GM18505 (cell line): ENCODE measurements around the gene PLEKHH2.
"Not testable (repeated sequence)": the region's sequence is repeated elsewhere in the genome, so short reads cannot be mapped to it uniquely, and the experiment has no call there.

Source experiments
- ATAC-seq: cut with Tn5 transposase; IDR thresholded peaks from one replicate; pipeline ENCODE4 v1.9.1; 2021; ENCODE audit not compliant: unreplicated experiment
- POLR2A ChIP-seq: IDR thresholded peaks from 4 replicates; pipeline ENCODE4 v1.6.1; 2011; ENCODE audit warnings: borderline replicate concordance; ENCODE audit not compliant: insufficient read depth, insufficient read length; ENCODE audit errors: extremely low read depth

The PLEKHH2 gene

GRCh38 chr2:43616967-43617680 is 19.9 kb upstream of the PLEKHH2 start:
- TF ChIP-seq POLR2A, result no peak
- ATAC-seq, result no peak

GRCh38 chr2:43619511-43619910 is 17.5 kb upstream of the PLEKHH2 start:
- TF ChIP-seq POLR2A, result no peak
- no peak for ATAC-seq

GRCh38 chr2:43622931-43623451 is 14.1 kb upstream of the PLEKHH2 start:
- no peak for ATAC-seq
- no peak for TF ChIP-seq POLR2A

- no peak for TF ChIP-seq POLR2A
- ATAC-seq, result no peak
Observed at GRCh38 chr2:43631618-43632317, 5.3 kb upstream of the PLEKHH2 start.

GRCh38 chr2:43634604-43635306 is 2.3 kb upstream of the PLEKHH2 start:
- ATAC-seq, result no peak
- TF ChIP-seq POLR2A, result no peak

GRCh38 chr2:43636153-43636552 is 907 bp upstream of the PLEKHH2 start:
- ATAC-seq, result not testable (repeated sequence)

GRCh38 chr2:43636621-43637020 is 439 bp upstream of the PLEKHH2 start:
- no peak for TF ChIP-seq POLR2A
- no peak for ATAC-seq

GRCh38 chr2:43642363-43642762 is 5.3 kb downstream of the PLEKHH2 start:
- no peak for TF ChIP-seq POLR2A
- no peak for ATAC-seq

DNA sequence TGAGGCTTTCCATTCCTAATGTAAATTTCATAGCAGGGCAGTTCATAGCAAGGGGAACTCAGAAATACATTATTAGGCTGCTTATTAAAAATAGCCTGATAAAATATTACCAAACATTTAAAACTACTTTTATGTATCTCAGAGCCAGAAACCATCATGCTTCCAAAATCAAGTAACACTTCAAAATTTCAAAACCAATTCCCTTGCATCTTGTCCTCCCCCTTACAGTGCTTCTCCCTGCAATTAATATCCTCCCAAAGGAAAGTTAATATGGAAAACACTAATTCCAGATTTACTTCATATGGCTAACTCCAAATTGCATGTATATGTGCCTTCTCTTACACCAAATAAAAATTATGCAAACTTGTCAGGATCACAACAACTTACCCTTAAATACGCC is 6.6 kb downstream of the PLEKHH2 start:
- no peak for TF ChIP-seq POLR2A
- ATAC-seq, result no peak

DNA sequence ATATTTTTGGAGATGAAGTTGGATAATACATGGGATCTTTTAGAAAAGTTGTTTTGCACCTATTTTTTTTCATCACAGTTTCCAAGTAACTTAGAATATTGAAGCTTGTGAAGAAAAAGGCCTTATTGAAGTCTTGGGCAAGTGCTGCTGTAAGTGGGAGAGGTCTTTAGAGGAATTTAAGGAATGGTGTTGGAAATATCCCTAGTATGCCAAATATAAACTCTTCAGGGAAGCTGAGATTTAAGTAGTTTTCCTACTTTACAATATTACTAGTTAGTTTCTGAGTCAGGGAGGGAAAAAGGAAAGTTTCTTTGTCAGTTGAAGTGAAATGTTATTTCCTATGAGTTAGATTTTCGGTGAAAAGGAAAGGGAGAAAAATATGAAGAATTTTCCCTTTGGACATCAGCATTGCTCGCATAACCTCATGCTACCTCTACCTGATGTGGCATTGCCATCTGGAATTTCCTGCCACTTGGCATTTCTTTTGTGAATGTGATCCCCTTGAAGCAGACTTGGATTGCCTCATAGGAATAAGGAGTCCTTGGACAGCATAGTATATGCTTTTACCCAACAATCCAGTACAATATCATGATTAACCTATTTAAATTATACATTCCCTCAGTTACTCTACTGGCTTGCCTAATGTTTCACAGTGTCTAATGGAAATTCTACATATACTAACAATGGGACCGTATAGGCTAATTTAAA is 12.1 kb downstream of the PLEKHH2 start:
- no peak for TF ChIP-seq POLR2A
- no peak for ATAC-seq

- TF ChIP-seq POLR2A, result no peak
- ATAC-seq, result no peak
Observed at GRCh38 chr2:43653506-43653905, 16.4 kb downstream of the PLEKHH2 start.

DNA sequence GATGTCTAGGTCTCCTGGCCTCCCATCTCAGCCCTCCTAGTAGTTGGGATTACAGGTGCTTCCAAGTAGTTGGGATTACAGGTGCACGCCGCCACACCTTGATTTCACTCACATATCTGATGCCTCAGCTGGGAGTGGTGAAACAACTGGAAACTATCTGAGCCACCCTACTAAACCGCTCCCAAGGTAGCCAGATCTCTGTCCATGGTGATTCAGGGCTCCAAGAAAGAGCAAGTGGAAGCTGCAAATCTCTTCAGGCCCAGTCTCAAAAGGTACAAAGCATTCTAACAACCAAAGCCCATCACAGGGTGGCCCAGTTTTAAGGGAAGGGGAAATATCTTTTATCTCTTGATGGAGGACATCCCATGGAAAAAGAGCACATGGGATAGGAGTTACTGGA is 20.2 kb downstream of the PLEKHH2 start:
- no peak for ATAC-seq
- no peak for TF ChIP-seq POLR2A

DNA sequence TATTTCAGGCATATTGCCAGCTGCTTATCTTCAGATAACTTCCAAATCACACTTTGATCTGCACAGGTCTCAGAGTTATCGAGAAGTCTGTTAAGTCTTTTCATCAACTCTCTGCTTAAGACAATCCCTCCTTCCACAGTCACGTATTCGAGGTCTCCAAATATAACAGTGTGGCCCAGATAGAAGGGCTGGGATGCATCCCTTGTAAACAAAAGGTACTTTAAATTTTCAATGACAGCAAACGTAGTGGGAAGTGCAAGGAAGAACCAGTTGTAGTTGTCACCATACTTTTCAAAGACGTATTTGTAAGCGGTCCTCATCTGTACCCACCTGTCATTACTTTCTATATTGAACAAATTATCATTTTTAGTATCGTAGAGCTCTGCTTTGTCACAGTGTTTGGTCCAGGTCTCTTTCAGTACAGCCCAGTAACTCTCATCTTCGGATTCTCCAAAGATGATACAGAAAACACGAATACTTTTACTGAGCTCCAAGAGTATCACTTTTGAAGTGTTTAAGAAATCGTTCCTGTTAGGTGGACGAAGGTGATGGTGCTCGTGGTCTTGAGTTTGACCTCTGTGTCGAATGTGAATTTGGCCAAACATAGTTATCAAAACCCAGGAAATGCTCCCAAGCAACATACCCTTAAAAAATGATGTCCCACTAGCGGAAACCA is 38.7 kb downstream of the PLEKHH2 start:
- no peak for ATAC-seq
- no peak for TF ChIP-seq POLR2A

DNA sequence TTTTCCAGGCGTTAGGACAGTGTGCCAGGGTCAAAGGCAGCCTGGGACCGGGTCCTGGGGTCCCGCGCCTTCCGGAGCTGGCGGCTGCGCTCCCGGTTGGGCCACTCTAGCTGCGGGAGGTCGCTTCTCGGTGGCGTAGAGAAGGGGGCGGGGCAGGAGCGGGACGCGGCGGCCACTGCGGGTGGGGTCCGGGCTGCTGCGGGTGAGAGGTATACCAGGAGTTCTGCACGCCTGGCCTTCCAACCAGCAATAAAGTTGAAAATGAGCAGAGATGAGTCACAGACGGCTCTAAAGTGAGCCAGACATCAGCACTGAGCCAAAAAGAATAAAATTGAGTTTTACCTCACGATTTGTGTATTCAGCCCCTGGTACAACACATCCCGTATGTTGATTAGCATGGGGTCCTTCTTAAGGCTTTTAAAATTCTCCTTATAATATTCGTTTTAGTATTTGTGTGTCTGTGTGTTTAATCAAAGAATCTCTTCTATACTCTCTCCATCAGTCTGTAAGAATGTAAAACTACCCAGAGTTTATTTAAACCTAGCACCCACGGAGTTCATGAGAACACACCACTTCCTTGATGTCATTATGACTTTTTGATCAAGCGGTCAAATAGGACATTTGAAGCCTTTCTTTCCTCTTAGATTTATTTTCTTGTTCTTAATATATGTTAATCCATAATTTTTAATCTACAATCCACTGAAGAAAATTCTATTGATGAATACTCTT is 39.4 kb downstream of the PLEKHH2 start, which contains the start of gene C1GALT1C1L:
C1GALT1C1L (minus strand) TSS at position 108 of the 729 bp plus-strand sequence; CDS start at position 1, 107 bp downstream.
- no peak for ATAC-seq
- no peak for TF ChIP-seq POLR2A

DNA sequence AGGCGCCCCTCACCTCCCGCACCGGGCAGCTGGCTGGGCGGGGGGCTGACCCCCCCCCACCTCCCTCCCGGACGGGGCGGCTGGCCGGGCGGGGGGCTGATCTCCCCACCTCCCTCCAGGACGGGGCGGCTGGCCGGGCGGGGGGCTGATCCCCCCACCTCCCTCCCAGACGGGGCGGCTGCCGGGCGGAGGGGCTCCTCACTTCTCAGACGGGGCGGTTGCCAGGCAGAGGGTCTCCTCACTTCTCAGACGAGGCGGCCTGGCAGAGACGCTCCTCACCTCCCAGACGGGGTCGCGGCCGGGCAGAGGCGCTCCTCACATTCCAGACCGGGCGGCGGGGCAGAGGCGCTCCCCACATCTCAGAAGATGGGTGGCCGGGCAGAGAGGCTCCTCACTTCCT is 40.7 kb downstream of the PLEKHH2 start:
- not testable (repeated sequence) for ATAC-seq
